Duodenal mucosa (tissue), 2 donors: ENCODE data around the gene FZD2.
A peak's percentile ranks its signal among the peaks of the same experiment; 100 is the strongest.

Experiments used
- H3K27ac ChIP-seq: one replicate; pipeline ENCODE4 v1.7.0; 2013; ENCODE audit warnings: low read depth, low read length
- H3K27me3 ChIP-seq, 2 donors: one replicate each; pipeline ENCODE4 v1.7.0; 2013; ENCODE audit warnings: low read length in 2 of 2, control low read depth in 1 of 2; ENCODE audit not compliant: insufficient read depth in 2 of 2, control insufficient read depth in 1 of 2
- H3K36me3 ChIP-seq, 2 donors: one replicate each; pipeline ENCODE4 v1.7.0; 2013; ENCODE audit warnings: low read length in 2 of 2, control low read depth in 1 of 2; ENCODE audit not compliant: insufficient read depth in 2 of 2, control insufficient read depth in 1 of 2
- H3K4me1 ChIP-seq, 2 donors: one replicate each; pipeline ENCODE4 v1.7.0; 2013; ENCODE audit warnings: low read length in 2 of 2, control low read depth in 1 of 2; ENCODE audit not compliant: insufficient read depth in 2 of 2, control insufficient read depth in 1 of 2
- H3K4me3 ChIP-seq, 2 donors: one replicate each; pipeline ENCODE4 v1.7.0; 2013; ENCODE audit warnings: low read length in 2 of 2, low read depth in 1 of 2
- H3K9ac ChIP-seq, 2 donors: one replicate each; pipeline ENCODE4 v1.7.0; 2013; ENCODE audit warnings: low read length in 2 of 2, low read depth in 1 of 2
- H3K9me3 ChIP-seq, 2 donors: one replicate each; pipeline ENCODE4 v1.7.0; 2013; ENCODE audit warnings: low read length in 2 of 2, control low read depth in 1 of 2; ENCODE audit not compliant: control insufficient read depth in 1 of 2

FZD2 gene

DNA sequence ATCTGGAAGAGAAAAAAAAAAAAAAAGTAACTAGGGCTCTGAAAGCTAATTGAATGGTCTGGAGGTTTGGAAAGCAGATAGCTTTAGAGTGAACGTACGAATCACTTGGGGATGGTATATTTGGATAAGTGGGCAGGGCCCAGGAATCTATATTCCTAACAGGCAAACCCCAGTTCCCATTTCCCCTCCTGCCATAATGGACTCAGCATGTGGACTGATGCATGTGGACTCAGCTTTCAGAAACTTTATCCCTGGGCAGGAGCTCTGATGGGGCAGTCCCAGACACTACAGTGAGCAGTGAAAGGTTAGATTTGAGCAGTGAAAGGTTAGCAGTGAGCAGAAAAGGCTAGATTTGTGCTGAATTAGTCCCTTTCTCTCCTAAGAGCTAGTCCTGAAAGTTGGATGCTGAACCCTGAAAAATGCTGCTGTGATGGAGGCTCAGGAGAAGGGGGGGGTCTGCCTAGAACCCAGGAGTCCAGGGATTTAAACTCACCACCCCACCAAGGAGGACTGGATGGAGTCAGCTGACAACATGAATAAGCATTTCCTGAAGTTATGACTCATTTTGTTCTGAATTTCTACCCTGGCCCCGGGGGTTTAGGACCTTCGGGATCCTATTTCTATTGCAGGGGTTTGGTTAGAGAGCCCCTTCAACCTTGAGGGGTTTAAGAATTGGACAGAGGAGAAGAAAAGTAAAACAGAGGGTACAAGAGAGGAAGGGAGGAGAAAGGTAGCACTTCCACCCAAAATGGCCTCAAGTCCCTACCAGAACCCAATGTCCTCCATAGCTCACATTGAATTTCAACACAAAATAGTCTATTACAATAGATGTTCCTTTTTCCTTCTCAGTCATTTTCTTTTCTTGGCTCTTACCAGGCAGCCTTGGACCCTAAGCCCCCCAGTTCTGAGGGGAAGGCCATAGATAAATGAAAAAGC is 10.3 kb upstream of the FZD2 start:
- Histone ChIP-seq H3K9ac (no peak overlapping the region), H3K9me3 (no peaks in the 10 kb centered on the region), H3K27ac (no peak overlapping the region), H3K36me3 (no peaks in the 10 kb centered on the region), H3K4me3 (no peak overlapping the region), H3K27me3 (peaks cover 4 to 5% of the 10 kb centered on the region in 2 donors), H3K4me1 (peaks cover 3 to 8% of the 10 kb centered on the region in 2 donors)

GRCh38 chr17:44547625-44548267 is 9.5 kb upstream of the FZD2 start:
- Histone ChIP-seq H3K4me1 (peaks cover 3 to 8% of the 10 kb centered on the region in 2 donors), H3K27me3 (peaks cover 4 to 5% of the 10 kb centered on the region in 2 donors), H3K9me3 (no peaks in the 10 kb centered on the region), H3K36me3 (no peaks in the 10 kb centered on the region), H3K9ac (no peak overlapping the region), H3K4me3 (no peak overlapping the region), H3K27ac (no peak overlapping the region)

DNA sequence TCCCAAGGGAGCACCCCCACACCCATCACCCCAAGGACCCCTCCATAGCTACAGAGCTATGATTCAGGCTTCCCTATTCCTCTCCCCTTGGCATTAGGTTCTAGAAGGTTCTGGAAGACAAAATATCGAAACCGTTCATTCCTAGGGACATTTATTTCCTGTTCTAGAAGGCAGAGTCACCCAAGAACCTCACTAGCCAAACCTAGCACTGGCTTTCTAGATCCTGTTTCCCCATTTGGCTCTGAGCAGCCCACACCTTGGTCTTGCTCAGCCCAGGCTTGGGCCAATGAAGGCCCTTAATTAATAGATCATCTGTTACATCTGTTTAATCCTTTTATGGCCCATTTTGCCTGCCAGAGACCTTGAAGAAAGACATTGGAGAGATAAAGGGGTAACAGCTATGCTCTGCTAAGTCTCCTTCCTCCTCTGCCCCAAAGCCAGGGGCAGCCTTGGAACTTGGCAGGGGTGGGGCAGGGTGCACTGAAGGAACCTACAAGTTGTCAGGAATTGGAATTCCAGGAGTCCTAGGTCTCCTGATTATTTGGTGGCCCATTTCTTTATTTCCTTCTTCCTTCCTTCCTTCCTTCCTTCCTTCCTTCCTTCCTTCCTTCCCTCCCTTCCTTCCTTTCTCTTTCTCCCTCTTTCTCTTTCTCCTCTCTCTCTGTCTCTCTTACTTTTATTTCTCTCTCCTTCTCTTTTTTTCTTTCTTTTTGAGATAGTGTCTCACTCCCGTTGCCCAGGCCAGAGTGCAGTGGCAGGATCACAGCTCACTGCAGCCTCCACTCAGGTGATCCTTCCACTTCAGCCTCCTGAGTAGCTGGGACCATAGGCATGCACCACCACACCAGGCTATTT is 8.7 kb upstream of the FZD2 start:
- H3K4me3 ChIP-seq: no peak overlapping the region
- H3K36me3 ChIP-seq: no peaks in the 10 kb centered on the region
- peaks cover 4 to 5% of the 10 kb centered on the region in 2 donors for H3K27me3 ChIP-seq
- H3K9me3 ChIP-seq: no peaks in the 10 kb centered on the region
- H3K4me1 ChIP-seq: peaks cover 0 to 8% of the 10 kb centered on the region in 2 donors
- H3K27ac ChIP-seq: no peak overlapping the region
- H3K9ac ChIP-seq: no peak overlapping the region

GRCh38 chr17:44549686-44550085 is 7.6 kb upstream of the FZD2 start:
- no peaks in the 10 kb centered on the region for H3K36me3 ChIP-seq
- peaks cover 0 to 8% of the 10 kb centered on the region in 2 donors for H3K4me1 ChIP-seq
- no peak overlapping the region for H3K27ac ChIP-seq
- no peak overlapping the region for H3K4me3 ChIP-seq
- H3K9ac ChIP-seq: no peak overlapping the region
- no peaks in the 10 kb centered on the region for H3K9me3 ChIP-seq
- H3K27me3 ChIP-seq: peaks cover 0 to 4% of the 10 kb centered on the region in 2 donors

DNA sequence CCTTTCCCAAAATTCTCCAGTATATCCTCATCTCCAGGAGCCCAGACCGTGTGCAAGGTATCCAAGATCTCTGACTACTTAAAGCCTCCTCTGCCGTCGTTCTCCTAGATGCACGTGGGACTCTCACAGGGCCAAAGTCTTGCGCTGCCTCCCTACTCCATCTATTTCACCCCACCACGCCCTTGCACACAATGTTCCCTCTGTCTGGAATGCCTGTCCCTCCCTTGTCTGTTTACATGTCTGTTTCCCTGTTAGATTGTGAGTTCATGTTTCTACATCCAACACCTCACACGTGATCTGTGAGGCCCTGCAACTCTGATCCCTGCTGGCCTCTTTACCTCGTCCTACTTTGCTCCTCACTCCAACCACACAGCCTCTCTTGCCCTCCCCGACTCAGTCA is 4.9 kb upstream of the FZD2 start:
- Histone ChIP-seq H3K27ac (no peak overlapping the region), H3K9ac (no peak overlapping the region), H3K9me3 (no peaks in the 10 kb centered on the region), H3K36me3 (no peaks in the 10 kb centered on the region), H3K4me3 (no peak overlapping the region), H3K27me3 (peaks cover 3 to 10% of the 10 kb centered on the region in 2 donors), H3K4me1 (peaks cover 8 to 18% of the 10 kb centered on the region in 2 donors)

GRCh38 chr17:44555099-44555498 is 2.2 kb upstream of the FZD2 start:
- H3K9ac ChIP-seq: no peak overlapping the region
- H3K4me3 ChIP-seq: no peak overlapping the region
- no peaks in the 10 kb centered on the region for H3K36me3 ChIP-seq
- no peaks in the 10 kb centered on the region for H3K9me3 ChIP-seq
- peaks cover 12 to 22% of the 10 kb centered on the region in 2 donors for H3K27me3 ChIP-seq
- H3K4me1 ChIP-seq: peaks cover 9 to 16% of the 10 kb centered on the region in 2 donors
- H3K27ac ChIP-seq: no peak overlapping the region

DNA sequence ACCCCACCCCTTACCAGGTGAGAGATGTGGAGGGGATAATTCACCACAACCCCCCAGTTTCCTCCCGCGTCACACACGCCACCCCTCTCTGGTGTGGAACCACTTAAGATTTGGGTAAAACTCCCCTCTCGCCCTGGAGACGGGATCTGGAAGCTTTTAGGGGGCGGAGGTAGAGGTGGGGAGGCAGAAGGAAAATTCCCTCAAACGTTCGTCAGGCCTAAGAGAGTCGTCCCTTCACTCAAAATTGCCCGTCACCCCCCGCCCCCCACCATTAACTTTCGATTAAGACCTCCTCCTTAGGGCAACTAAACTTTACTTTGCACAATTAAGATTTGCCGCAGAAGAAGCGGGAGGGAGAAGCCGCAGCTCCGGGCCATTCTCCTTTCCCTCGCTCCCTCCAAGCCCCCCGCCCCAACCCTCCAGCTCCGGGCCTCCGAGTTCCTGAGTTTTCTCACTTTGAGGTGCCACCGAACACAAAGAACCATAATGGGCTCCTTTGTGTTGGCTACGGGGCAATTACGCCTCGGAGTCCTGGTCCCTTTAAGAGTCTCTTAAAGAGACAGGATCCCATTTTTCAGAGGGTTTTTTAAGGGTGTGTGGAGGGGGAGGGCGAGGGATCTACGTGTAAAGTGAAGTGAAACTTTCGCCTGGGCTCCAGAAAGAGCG is 985 bp upstream of the FZD2 start:
- Histone ChIP-seq H3K36me3 (no peaks in the 10 kb centered on the region), H3K27me3 (peaks cover 14 to 24% of the 10 kb centered on the region in 2 donors), H3K27ac (no peak overlapping the region), H3K9ac (peak overlapping the region; percentile 32 to 40), H3K4me3 (peak overlapping the region; percentile 72 to 74), H3K9me3 (no peaks in the 10 kb centered on the region), H3K4me1 (peaks cover 9 to 16% of the 10 kb centered on the region in 2 donors)

DNA sequence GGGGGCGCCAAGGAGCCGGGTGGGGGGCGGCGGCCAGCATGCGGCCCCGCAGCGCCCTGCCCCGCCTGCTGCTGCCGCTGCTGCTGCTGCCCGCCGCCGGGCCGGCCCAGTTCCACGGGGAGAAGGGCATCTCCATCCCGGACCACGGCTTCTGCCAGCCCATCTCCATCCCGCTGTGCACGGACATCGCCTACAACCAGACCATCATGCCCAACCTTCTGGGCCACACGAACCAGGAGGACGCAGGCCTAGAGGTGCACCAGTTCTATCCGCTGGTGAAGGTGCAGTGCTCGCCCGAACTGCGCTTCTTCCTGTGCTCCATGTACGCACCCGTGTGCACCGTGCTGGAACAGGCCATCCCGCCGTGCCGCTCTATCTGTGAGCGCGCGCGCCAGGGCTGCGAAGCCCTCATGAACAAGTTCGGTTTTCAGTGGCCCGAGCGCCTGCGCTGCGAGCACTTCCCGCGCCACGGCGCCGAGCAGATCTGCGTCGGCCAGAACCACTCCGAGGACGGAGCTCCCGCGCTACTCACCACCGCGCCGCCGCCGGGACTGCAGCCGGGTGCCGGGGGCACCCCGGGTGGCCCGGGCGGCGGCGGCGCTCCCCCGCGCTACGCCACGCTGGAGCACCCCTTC is 484 bp downstream of the FZD2 start:
- Histone ChIP-seq H3K4me1 (peaks cover 9 to 16% of the 10 kb centered on the region in 2 donors), H3K27me3 (peaks cover 16 to 27% of the 10 kb centered on the region in 2 donors), H3K9ac (no peak overlapping the region), H3K36me3 (no peaks in the 10 kb centered on the region), H3K4me3 (peak overlapping the region; percentile 58 to 67), H3K27ac (no peak overlapping the region), H3K9me3 (no peaks in the 10 kb centered on the region)

GRCh38 chr17:44558334-44558709 is 1.0 kb downstream of the FZD2 start:
- Histone ChIP-seq H3K4me3 (peak overlapping the region in 1 of 2 donors; percentile 67), H3K27ac (no peak overlapping the region), H3K9ac (no peak overlapping the region), H3K9me3 (no peaks in the 10 kb centered on the region), H3K4me1 (peaks cover 9 to 16% of the 10 kb centered on the region in 2 donors), H3K36me3 (no peaks in the 10 kb centered on the region), H3K27me3 (peaks cover 16 to 27% of the 10 kb centered on the region in 2 donors)
